Lower leg skin (tissue), 3 donors: ENCODE measurements around the gene CCSER1.

ENCODE experiments used
- CTCF ChIP-seq, 3 donors: fragments of 450-650 bp; IDR thresholded peaks; one replicate each; pipeline ENCODE4 v1.5.1; 2016; ENCODE audit warnings: antibody characterized with exemption in 3 of 3, mild to moderate bottlenecking in 3 of 3, moderate library complexity in 2 of 3
- POLR2A ChIP-seq, 2 donors: fragments of 450-650 bp; IDR thresholded peaks; one replicate each; pipeline ENCODE4 v1.6.1; 2016 to 2017; ENCODE audit warnings: antibody characterized with exemption in 2 of 2, mild to moderate bottlenecking in 1 of 2, moderate library complexity in 1 of 2

GRCh38 chr4:90121676-90122354 lies 5.4 kb upstream of the CCSER1 start:
- TF ChIP-seq CTCF (IDR thresholded peaks at IDR 0.05) (no peak), POLR2A (IDR thresholded peaks at IDR 0.05) (no peak)
